SK-N-SH (cell line): Measurements from ENCODE around the gene FSD2. TPM values are rescaled to one million over a fixed set of nuclear protein-coding genes. Genes with fewer than 3 reads are reported as not detected.

Experiments
- CTCF ChIA-PET: fragments of 300-600, 350-600 bp; formaldehyde crosslinking; extraction: SDS; loops from one replicate; lab custom pipeline; 2021; lab: Yijun Ruan, JAX
- POLR2A ChIA-PET: fragments of 350-600 bp; sonication (Branson Sonifier 250); formaldehyde crosslinking; extraction: SDS; loops from one replicate; lab custom pipeline; 2020; ENCODE audit warnings: antibody characterized with exemption, inconsistent platforms; lab: Yijun Ruan, JAX
- DNase-seq: peaks from one replicate; pipeline ENCODE4 v3.0.0; 2012
- H2AFZ ChIP-seq: fragments of 200-600 bp; sonication (generic); 2 replicates; pipeline ENCODE4 v1.8.1; 2016; ENCODE audit warnings: antibody characterized with exemption, mild to moderate bottlenecking, low read depth
- H3F3A ChIP-seq: fragments of 200-600 bp; sonication (generic); replicated peaks from 2 replicates; pipeline ENCODE3; 2016; ENCODE audit warnings: antibody characterized with exemption, mild to moderate bottlenecking; ENCODE audit not compliant: insufficient read depth
- H3K27ac ChIP-seq, 2 experiments: fragments of 200-500 bp in 1 of 2; fragments of 200-600 bp in 1 of 2; sonication (Bioruptor generic) in 1 of 2; sonication (generic), shearing (Covaris generic) in 1 of 2; 2 replicates each; pipeline versions ENCODE4 v1.5.1 to v1.6.1; 2014 to 2016; ENCODE audit warnings: low read depth in 2 of 2, inconsistent platforms in 1 of 2, low read length in 1 of 2, mild to moderate bottlenecking in 1 of 2, mixed read lengths in 1 of 2
- H3K27me3 ChIP-seq: fragments of 200-600 bp; sonication (generic), shearing (Covaris generic); 2 replicates; pipeline ENCODE4 v1.6.1; 2016; ENCODE audit warnings: mixed run types; ENCODE audit not compliant: insufficient read depth
- H3K36me3 ChIP-seq, 2 experiments: fragments of 200-500 bp in 1 of 2; fragments of 200-600 bp in 1 of 2; sonication (Bioruptor generic) in 1 of 2; sonication (generic) in 1 of 2; replicated peaks in 1 of 2; 2 replicates each; pipeline versions ENCODE3 to v1.5.1; 2014 to 2016; ENCODE audit warnings: low read length in 1 of 2, mild to moderate bottlenecking in 1 of 2; ENCODE audit not compliant: insufficient read depth in 2 of 2, control insufficient read depth in 1 of 2
- H3K4me1 ChIP-seq, 2 experiments: fragments of 200-500 bp in 1 of 2; fragments of 200-600 bp in 1 of 2; sonication (Bioruptor generic) in 1 of 2; sonication (generic), shearing (Covaris generic) in 1 of 2; 2 replicates each; pipeline versions ENCODE4 v1.5.1 to v1.6.1; 2014 to 2016; ENCODE audit warnings: low read depth in 1 of 2, low read length in 1 of 2, mixed run types in 1 of 2; ENCODE audit not compliant: insufficient read depth in 2 of 2, control insufficient read depth in 1 of 2
- H3K4me2 ChIP-seq: fragments of 200-600 bp; sonication (generic), shearing (Covaris generic); 2 replicates; pipeline ENCODE4 v1.6.1; 2017; ENCODE audit warnings: mixed run types
- H3K4me3 ChIP-seq, 2 experiments: fragments of 200-500 bp in 1 of 2; fragments of 200-600 bp in 1 of 2; sonication (Bioruptor generic) in 1 of 2; sonication (generic), shearing (Covaris generic) in 1 of 2; 2 replicates each; pipeline versions ENCODE4 v1.5.1 to v1.8.1; 2014 to 2016; ENCODE audit warnings: low read depth in 2 of 2, inconsistent platforms in 1 of 2, low read length in 1 of 2, mild to moderate bottlenecking in 1 of 2, mixed read lengths in 1 of 2, moderate library complexity in 1 of 2
- H3K79me2 ChIP-seq: fragments of 200-600 bp; sonication (generic); 2 replicates; pipeline ENCODE4 v1.8.1; 2017; ENCODE audit warnings: mild to moderate bottlenecking; ENCODE audit not compliant: insufficient read depth
- H3K9ac ChIP-seq: fragments of 200-600 bp; sonication (generic); 2 replicates; pipeline ENCODE4 v1.6.1; 2017; ENCODE audit warnings: mixed run types
- H3K9me2 ChIP-seq: fragments of 200-600 bp; sonication (generic); 2 replicates; pipeline ENCODE4 v1.6.1; 2017; ENCODE audit warnings: mixed run types
- H3K9me3 ChIP-seq: fragments of 200-600 bp; sonication (generic); 2 replicates; pipeline ENCODE4 v1.6.1; 2017; ENCODE audit warnings: mixed run types, mild to moderate bottlenecking, moderate library complexity
- H4K20me1 ChIP-seq: fragments of 200-600 bp; sonication (generic); 2 replicates; pipeline ENCODE4 v1.6.1; 2017; ENCODE audit warnings: mild to moderate bottlenecking, mixed run types; ENCODE audit not compliant: insufficient read depth
- FOXJ3 ChIP-seq: sonication (generic); formaldehyde crosslinking; IDR thresholded peaks from 2 replicates; pipeline ENCODE4 v1.5.1; 2020; ENCODE audit warnings: mild to moderate bottlenecking, missing genetic modification reagents
- GATA2 ChIP-seq: sonication (generic); formaldehyde crosslinking; IDR thresholded peaks from 2 replicates; pipeline ENCODE4 v1.5.0; 2020; ENCODE audit warnings: mild to moderate bottlenecking, missing genetic modification reagents
- JUND ChIP-seq: IDR thresholded peaks from 2 replicates; pipeline ENCODE4 v1.4.0; 2012
- MAX ChIP-seq: IDR thresholded peaks from 2 replicates; pipeline ENCODE4 v1.4.0; 2012; ENCODE audit warnings: low read depth
- MEF2A ChIP-seq: IDR thresholded peaks from 2 replicates; pipeline ENCODE4 v1.4.0; 2012; ENCODE audit warnings: low read depth, borderline replicate concordance
- NFIC ChIP-seq: IDR thresholded peaks from 2 replicates; pipeline ENCODE4 v1.4.0; 2012; ENCODE audit warnings: borderline replicate concordance
- RCOR1 ChIP-seq: fragments of 150-350 bp; IDR thresholded peaks from 2 replicates; pipeline ENCODE4 v1.6.1; 2017; ENCODE audit warnings: antibody characterized with exemption, low read length
- RFX5 ChIP-seq: IDR thresholded peaks from 2 replicates; pipeline ENCODE4 v1.6.1; 2012; ENCODE audit warnings: mild to moderate bottlenecking, improper control_type of control experiment, low read length
- SIN3A ChIP-seq: IDR thresholded peaks from 2 replicates; pipeline ENCODE4 v1.6.1; 2012; ENCODE audit warnings: low read depth, mild to moderate bottlenecking, low read length, moderate library complexity, borderline replicate concordance
- SMC3 ChIP-seq: IDR thresholded peaks from 2 replicates; pipeline ENCODE4 v1.6.1; 2012; ENCODE audit warnings: low read depth, low read length, improper control_type of control experiment
- TEAD4 ChIP-seq: IDR thresholded peaks from 2 replicates; pipeline ENCODE4 v1.4.0; 2012; ENCODE audit warnings: mild to moderate bottlenecking, borderline replicate concordance; ENCODE audit not compliant: insufficient read depth
- WGBS: methylation state at CpG from one replicate; pipeline ENCODE4 v1.1.6; 2017; ENCODE audit warnings: low lambda C conversion rate; 5-methylcytosine and 5-hydroxymethylcytosine counted together
- polyA plus RNA-seq, 3 experiments: library from polyadenylated mRNA; depleted of rRNA; stranded (reverse); fragments of >200 nt; gene quantifications; 2 replicates each; pipeline ENCODE4 v1.2.3, GENCODE V29; 2012
- TF ChIP-seq, protein P1 (sequence below): IDR thresholded peaks from 2 replicates; pipeline ENCODE4 v1.4.0; 2012; ENCODE audit warnings: low read depth, borderline replicate concordance
- TF ChIP-seq, protein P2 (sequence below): IDR thresholded peaks from 2 replicates; pipeline ENCODE4 v1.6.1; 2012; ENCODE audit warnings: mild to moderate bottlenecking, low read depth, low read length, moderate library complexity

The FSD2 gene
- polyA plus RNA-seq, 1 of the 3 experiments (the other 2 are of a cell fraction) = not detected

- H3K4me3 ChIP-seq = peak overlapping the region; percentile 78 to 84
- H4K20me1 ChIP-seq = no peaks in the 10 kb centered on the region
- no peak for DNase-seq
- TF ChIP-seq JUND (no peak), SMC3 (no peak), MAX (no peak), FOXJ3 (CRISPR knock-in tag) (no peak), SIN3A (no peak), TEAD4 (no peak), NFIC (no peak), RCOR1 (no peak), MEF2A (no peak), RFX5 (no peak), GATA2 (CRISPR knock-in tag) (no peak)
- TF ChIP-seq, protein P1, sequence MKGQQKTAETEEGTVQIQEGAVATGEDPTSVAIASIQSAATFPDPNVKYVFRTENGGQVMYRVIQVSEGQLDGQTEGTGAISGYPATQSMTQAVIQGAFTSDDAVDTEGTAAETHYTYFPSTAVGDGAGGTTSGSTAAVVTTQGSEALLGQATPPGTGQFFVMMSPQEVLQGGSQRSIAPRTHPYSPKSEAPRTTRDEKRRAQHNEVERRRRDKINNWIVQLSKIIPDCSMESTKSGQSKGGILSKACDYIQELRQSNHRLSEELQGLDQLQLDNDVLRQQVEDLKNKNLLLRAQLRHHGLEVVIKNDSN = no peak
- TF ChIP-seq, protein P2, sequence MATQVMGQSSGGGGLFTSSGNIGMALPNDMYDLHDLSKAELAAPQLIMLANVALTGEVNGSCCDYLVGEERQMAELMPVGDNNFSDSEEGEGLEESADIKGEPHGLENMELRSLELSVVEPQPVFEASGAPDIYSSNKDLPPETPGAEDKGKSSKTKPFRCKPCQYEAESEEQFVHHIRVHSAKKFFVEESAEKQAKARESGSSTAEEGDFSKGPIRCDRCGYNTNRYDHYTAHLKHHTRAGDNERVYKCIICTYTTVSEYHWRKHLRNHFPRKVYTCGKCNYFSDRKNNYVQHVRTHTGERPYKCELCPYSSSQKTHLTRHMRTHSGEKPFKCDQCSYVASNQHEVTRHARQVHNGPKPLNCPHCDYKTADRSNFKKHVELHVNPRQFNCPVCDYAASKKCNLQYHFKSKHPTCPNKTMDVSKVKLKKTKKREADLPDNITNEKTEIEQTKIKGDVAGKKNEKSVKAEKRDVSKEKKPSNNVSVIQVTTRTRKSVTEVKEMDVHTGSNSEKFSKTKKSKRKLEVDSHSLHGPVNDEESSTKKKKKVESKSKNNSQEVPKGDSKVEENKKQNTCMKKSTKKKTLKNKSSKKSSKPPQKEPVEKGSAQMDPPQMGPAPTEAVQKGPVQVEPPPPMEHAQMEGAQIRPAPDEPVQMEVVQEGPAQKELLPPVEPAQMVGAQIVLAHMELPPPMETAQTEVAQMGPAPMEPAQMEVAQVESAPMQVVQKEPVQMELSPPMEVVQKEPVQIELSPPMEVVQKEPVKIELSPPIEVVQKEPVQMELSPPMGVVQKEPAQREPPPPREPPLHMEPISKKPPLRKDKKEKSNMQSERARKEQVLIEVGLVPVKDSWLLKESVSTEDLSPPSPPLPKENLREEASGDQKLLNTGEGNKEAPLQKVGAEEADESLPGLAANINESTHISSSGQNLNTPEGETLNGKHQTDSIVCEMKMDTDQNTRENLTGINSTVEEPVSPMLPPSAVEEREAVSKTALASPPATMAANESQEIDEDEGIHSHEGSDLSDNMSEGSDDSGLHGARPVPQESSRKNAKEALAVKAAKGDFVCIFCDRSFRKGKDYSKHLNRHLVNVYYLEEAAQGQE = no peak
- no peak overlapping the region for H3K9ac ChIP-seq
- H2AFZ ChIP-seq = peak overlapping the region; percentile 91; the same call in 1 of the 2 replicates
- H3K4me1 ChIP-seq = peaks cover 0 to 19% of the 10 kb centered on the region in 2 experiments; a peak in 1 of 4 replicates
- CTCF ChIA-PET = interaction anchor here (1.5 to 2.3 kb wide), 3 partner anchors 170 to 301 kb away, joined by 4 to 8 read pairs (median 8); partner anchors contain the start of genes C15orf40 and RPS17
- H3K9me3 ChIP-seq = no peaks in the 10 kb centered on the region
- peak overlapping the region; percentile 99 for H3K4me2 ChIP-seq
- H3K79me2 ChIP-seq = no peaks in the 10 kb centered on the region
- H3K9me2 ChIP-seq = no peaks in the 10 kb centered on the region
- WGBS = 28% methylated on average over 11 of the region's 14 CpGs
- H3K36me3 ChIP-seq = no peaks in the 10 kb centered on the region
- no peaks in the 10 kb centered on the region for H3K27me3 ChIP-seq
- POLR2A ChIA-PET = interaction anchor here (1.1 to 1.8 kb wide), 2 partner anchors 40 to 170 kb away, joined by 4 to 6 read pairs; partner anchors contain the start of gene RPS17
- peak overlapping the region in 1 of 2 experiments; percentile 75; a peak in 1 of 4 replicates for H3K27ac ChIP-seq
- no peaks in the 10 kb centered on the region for H3F3A ChIP-seq
Observed at GRCh38 chr15:82710208-82710555, 95.7 kb downstream of the FSD2 start.
